Tibial nerve (tissue), 4 donors: ENCODE data around the gene YES1. TPM values are rescaled to one million over a fixed set of nuclear protein-coding genes. Genes with fewer than 3 reads are reported as not detected.

ENCODE experiments used
- DNase-seq, 2 donors: peaks; one replicate each; pipeline ENCODE4 v3.0.0-alpha.2; 2019; ENCODE audit warnings: low spot score in 2 of 2
- H3K27ac ChIP-seq, 4 donors: fragments of 200-600 bp; sonication (generic) in 3 of 4; one replicate each; pipeline ENCODE4 v1.5.1; 2017 to 2019; ENCODE audit warnings: mild to moderate bottlenecking in 1 of 4
- H3K27me3 ChIP-seq, 2 donors: fragments of 200-600 bp; sonication (generic) in 1 of 2; one replicate each; pipeline versions ENCODE4 v1.5.1 to v1.6.0; 2017 to 2019
- H3K36me3 ChIP-seq, 3 donors: fragments of 200-600 bp; sonication (generic); one replicate each; pipeline ENCODE4 v1.5.1; 2018 to 2019
- H3K4me1 ChIP-seq, 4 donors: fragments of 200-600 bp; sonication (generic) in 3 of 4; one replicate each; pipeline ENCODE4 v1.5.1; 2017 to 2019
- H3K4me3 ChIP-seq, 4 donors: fragments of 200-600 bp; sonication (generic) in 3 of 4; one replicate each; pipeline ENCODE4 v1.5.1; 2017 to 2019; ENCODE audit warnings: mild to moderate bottlenecking in 1 of 4, moderate library complexity in 1 of 4
- H3K9me3 ChIP-seq, 4 donors: fragments of 200-600 bp; sonication (generic) in 3 of 4; one replicate each; pipeline ENCODE4 v1.5.1; 2017 to 2019
- EP300 ChIP-seq, 2 donors: sonication (generic); formaldehyde crosslinking; IDR thresholded peaks; one replicate each; pipeline ENCODE4 v1.6.1; 2017; ENCODE audit warnings: antibody characterized with exemption in 2 of 2, mild to moderate bottlenecking in 1 of 2
- POLR2A ChIP-seq, 2 donors: fragments of 450-650 bp; IDR thresholded peaks; one replicate each; pipeline ENCODE4 v1.6.1; 2017; ENCODE audit warnings: antibody characterized with exemption in 2 of 2, mild to moderate bottlenecking in 2 of 2, moderate library complexity in 2 of 2
- WGBS, 2 donors: methylation state at CpG; one replicate each; pipeline ENCODE4 v1.1.5; 2018; 5-methylcytosine and 5-hydroxymethylcytosine counted together
- total RNA-seq, 4 donors: library from RNA; depleted of rRNA; stranded (reverse); fragments of >200 nt; gene quantifications; one replicate each; pipeline ENCODE4 v1.1.0, GENCODE V29; 2016
- TF ChIP-seq, protein P1 (sequence below), 5 experiments: fragments of 200-600 bp in 3 of 5; fragments of 450-650 bp in 2 of 5; sonication (generic) in 3 of 5; IDR thresholded peaks; one replicate each; pipeline ENCODE4 v1.5.1; 2016 to 2019; ENCODE audit warnings: antibody characterized with exemption in 5 of 5, mild to moderate bottlenecking in 3 of 5, moderate library complexity in 2 of 5

YES1 gene
- 10 to 100 TPM; 47.5 to 73.0 (median 59.1) TPM for total RNA-seq

DNA sequence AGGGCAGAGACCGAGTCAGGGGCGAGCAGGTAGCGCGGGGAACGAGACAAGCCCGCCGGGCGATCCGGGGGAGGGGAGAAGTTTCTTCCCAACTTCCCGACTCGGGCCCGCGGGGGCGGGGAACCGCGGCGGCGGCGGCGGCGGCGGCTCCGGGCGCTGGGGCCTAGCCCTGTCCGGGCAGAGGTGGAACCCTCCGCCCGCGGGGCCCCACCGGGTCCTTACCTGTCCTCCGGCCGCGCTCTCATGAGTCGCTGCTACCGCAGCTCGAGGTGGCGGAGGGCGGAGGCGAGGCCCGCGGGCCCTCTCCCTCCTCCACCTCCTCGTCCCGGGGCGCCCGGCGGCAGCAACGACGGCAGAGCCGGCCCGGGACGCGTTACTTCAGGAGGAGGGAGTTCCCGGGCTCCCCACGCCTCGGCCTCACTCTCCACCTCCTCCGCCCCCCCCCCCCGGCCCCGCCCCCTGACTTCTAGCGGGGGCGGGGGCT, at the start of gene YES1:
YES1 (minus strand) TSS at position 351 of the 484 bp plus-strand sequence. CDS start 55,415 bp downstream, outside the sequence.
- Histone ChIP-seq H3K27ac (peak within 1 kb of the TSS; percentile 85 to 96 (median 94)), H3K9me3 (no peaks in the 10 kb centered on the region), H3K4me1 (peaks cover 0 to 25% (median 5%) of the 10 kb centered on the region in 4 donors), H3K4me3 (peak within 1 kb of the TSS; percentile 59 to 94 (median 86)), H3K36me3 (no peaks in the 10 kb centered on the region), H3K27me3 (no peaks in the 10 kb centered on the region)
- peak in 1 of 2 donors; percentile 53 for DNase-seq
- TF ChIP-seq POLR2A (IDR thresholded peaks at IDR 0.05), result no peak
- TF ChIP-seq, protein P1, sequence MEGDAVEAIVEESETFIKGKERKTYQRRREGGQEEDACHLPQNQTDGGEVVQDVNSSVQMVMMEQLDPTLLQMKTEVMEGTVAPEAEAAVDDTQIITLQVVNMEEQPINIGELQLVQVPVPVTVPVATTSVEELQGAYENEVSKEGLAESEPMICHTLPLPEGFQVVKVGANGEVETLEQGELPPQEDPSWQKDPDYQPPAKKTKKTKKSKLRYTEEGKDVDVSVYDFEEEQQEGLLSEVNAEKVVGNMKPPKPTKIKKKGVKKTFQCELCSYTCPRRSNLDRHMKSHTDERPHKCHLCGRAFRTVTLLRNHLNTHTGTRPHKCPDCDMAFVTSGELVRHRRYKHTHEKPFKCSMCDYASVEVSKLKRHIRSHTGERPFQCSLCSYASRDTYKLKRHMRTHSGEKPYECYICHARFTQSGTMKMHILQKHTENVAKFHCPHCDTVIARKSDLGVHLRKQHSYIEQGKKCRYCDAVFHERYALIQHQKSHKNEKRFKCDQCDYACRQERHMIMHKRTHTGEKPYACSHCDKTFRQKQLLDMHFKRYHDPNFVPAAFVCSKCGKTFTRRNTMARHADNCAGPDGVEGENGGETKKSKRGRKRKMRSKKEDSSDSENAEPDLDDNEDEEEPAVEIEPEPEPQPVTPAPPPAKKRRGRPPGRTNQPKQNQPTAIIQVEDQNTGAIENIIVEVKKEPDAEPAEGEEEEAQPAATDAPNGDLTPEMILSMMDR (IDR thresholded peaks at IDR 0.05), result no peak
- no peak for TF ChIP-seq EP300 (IDR thresholded peaks at IDR 0.05)
- WGBS, 2 donors, result 1% methylated on average over 20 to 41 of the region's 59 CpGs

DNA sequence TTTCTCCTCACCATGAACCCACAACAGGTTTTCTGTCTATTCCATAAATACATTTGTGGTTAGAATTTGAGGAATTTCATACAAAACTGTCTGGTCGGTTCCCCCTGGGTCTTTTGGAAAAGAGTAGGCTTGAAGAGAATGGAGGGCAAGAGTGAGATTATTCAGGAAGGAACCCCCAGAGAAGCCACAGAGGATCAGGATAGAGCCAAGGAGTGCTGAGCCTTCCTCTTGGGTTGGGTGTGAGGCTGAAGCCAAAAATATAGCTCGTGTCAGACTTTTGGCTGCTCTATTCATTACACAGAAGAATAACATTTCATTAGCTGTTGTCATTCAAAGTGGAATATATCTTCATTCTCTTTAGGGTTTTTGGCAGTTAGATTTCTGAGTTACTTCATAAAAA, 45.9 kb upstream of the YES1 start:
- Histone ChIP-seq H3K4me3 (no peak overlapping the region), H3K4me1 (no peaks in the 10 kb centered on the region), H3K9me3 (no peaks in the 10 kb centered on the region), H3K36me3 (no peaks in the 10 kb centered on the region), H3K27ac (no peak overlapping the region), H3K27me3 (no peaks in the 10 kb centered on the region)
- TF ChIP-seq EP300 (IDR thresholded peaks at IDR 0.05), result no peak
- 22 to 25% methylated on average over 2 of the region's 2 CpGs for WGBS, 2 donors
- no peak for DNase-seq

DNA sequence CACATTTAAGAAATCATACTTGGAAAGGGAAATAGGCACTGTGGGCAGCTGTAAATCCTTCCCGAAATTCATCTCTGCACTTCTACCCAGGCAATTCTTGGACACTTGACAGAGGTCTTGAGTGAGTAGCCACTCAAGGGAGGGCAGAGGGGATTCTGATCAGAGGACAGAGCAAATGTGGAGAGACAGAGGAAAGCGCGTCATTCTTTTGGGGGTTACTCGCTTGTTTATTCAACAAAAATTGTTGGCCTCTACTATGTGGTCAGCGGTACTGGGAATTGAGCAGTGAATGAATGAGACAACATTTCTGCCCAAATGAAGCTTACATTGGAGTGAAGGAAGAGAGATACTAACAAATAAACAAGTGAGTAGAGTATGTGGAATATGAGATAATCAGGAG, 41.4 kb upstream of the YES1 start:
- TF ChIP-seq POLR2A (IDR thresholded peaks at IDR 0.05), result no peak
- no peak for TF ChIP-seq EP300 (IDR thresholded peaks at IDR 0.05)
- TF ChIP-seq, protein P1 (IDR thresholded peaks at IDR 0.05), result no peak
- Histone ChIP-seq H3K36me3 (no peaks in the 10 kb centered on the region), H3K9me3 (no peaks in the 10 kb centered on the region), H3K27me3 (no peaks in the 10 kb centered on the region), H3K4me1 (no peaks in the 10 kb centered on the region), H3K4me3 (no peak overlapping the region), H3K27ac (no peak overlapping the region)
- WGBS, 2 donors, result 83 to 85% methylated on average over 5 of the region's 5 CpGs
- no peak for DNase-seq

DNA sequence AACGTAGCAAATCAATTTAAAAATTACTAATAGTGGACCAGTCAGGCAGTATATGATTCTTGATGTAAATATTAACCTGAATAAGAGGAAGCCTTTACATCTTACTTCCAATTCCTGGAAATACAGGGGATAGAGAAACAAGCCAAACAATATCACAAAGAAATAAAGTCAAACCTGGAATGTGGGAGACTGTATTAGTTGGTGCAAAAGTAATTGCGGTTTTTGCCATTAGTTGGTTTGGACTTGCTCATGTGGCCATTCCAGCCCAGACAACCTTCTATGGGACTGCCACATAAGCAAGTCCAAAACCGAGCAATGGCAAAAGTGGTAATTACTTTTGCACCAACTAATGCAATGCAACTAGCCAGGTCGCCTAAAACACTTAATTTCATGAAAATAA, 38.9 kb upstream of the YES1 start:
- TF ChIP-seq POLR2A (IDR thresholded peaks at IDR 0.05) (no peak), EP300 (IDR thresholded peaks at IDR 0.05) (no peak)
- TF ChIP-seq, protein P1 (IDR thresholded peaks at IDR 0.05), result no peak
- Histone ChIP-seq H3K27ac (no peak overlapping the region), H3K36me3 (no peaks in the 10 kb centered on the region), H3K4me3 (no peak overlapping the region), H3K4me1 (no peaks in the 10 kb centered on the region), H3K27me3 (no peaks in the 10 kb centered on the region), H3K9me3 (no peaks in the 10 kb centered on the region)
- 79 to 82% methylated on average over 4 of the region's 4 CpGs for WGBS, 2 donors
- no peak for DNase-seq

DNA sequence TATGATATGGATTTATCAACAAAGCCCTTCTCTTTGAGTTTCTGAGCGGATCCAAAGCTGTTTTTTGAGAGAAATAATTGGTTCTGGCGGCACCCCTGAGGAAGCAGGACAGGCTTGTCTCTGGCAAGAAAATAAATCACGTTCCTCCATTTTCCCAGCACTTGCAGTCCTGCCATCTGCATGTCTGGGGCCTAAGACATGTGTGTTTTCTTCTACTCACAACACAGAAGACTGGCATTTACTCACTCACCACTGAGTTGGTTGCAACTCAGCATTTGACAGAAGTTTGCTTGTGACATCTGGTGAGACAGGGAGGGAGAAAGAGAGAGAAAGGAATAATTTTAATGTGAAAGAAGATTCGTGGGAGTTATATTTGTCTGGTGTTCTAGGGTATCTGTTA, 37.0 kb upstream of the YES1 start:
- 80 to 85% methylated on average over 4 of the region's 4 CpGs for WGBS, 2 donors
- DNase-seq, result no peak
- Histone ChIP-seq H3K27me3 (no peaks in the 10 kb centered on the region), H3K27ac (no peak overlapping the region), H3K36me3 (no peaks in the 10 kb centered on the region), H3K4me3 (no peak overlapping the region), H3K9me3 (no peaks in the 10 kb centered on the region), H3K4me1 (peaks cover 0 to 6% (median 0%) of the 10 kb centered on the region in 4 donors)
- TF ChIP-seq, protein P1 (IDR thresholded peaks at IDR 0.05), result no peak
- no peak for TF ChIP-seq EP300 (IDR thresholded peaks at IDR 0.05)
- TF ChIP-seq POLR2A (IDR thresholded peaks at IDR 0.05), result no peak
